ACHN (cell line): ENCODE results near the gene GGN.
"Not testable (repeated sequence)": the region's sequence is repeated elsewhere in the genome, so short reads cannot be mapped to it uniquely, and the experiment has no call there.

Experiments used
- DNase-seq: peaks from one replicate; pipeline ENCODE4 v3.0.0-alpha.2; 2015
- in situ Hi-C: cut with HindIII; loops from 2 replicates; pipeline ENCODE4 v1.10.0; 2017; ENCODE audit warnings: low sequenced_read_pairs, low pct_ligation_motif_present, low pct_unique_long_range_greater_than_20kb

Gene GGN

GRCh38 chr19:38374332-38375097 is 13.3 kb downstream of the GGN start, which contains the start of gene PSMD8:
Gene PSMD8, plus strand, starts transcription at chr19:38374571. Its CDS starts 31 bp downstream, at chr19:38374602.
- DNase-seq: peak; percentile 97
- in situ Hi-C loops: no loop called here

- in situ Hi-C loops: no loop called here
- no peak for DNase-seq
Observed at GRCh38 chr19:38373907-38374331, 13.9 kb downstream of the GGN start.

- DNase-seq: no peak
- in situ Hi-C loops: no loop called here
Observed at GRCh38 chr19:38371081-38371480, 16.8 kb downstream of the GGN start.

- no peak for DNase-seq
- in situ Hi-C loops: no loop called here
Observed at GRCh38 chr19:38370299-38370698, 17.5 kb downstream of the GGN start.

GRCh38 chr19:38369584-38369983 is 18.2 kb downstream of the GGN start:
- in situ Hi-C loops: no loop called here
- no peak for DNase-seq

GRCh38 chr19:38367041-38367440 is 20.8 kb downstream of the GGN start:
- in situ Hi-C loops: no loop called here

GRCh38 chr19:38362946-38363688 is 24.7 kb downstream of the GGN start:
- DNase-seq, in situ Hi-C loops: not testable (repeated sequence)

More at GRCh38 chr19:38367041-38367440, 20.8 kb downstream of the GGN start:
- no peak for DNase-seq

GRCh38 chr19:38362076-38362945 is 25.5 kb downstream of the GGN start:
- in situ Hi-C loops: no loop called here
- DNase-seq: peak; percentile 75

GRCh38 chr19:38361633-38362075 is 26.2 kb downstream of the GGN start:
- in situ Hi-C loops: no loop called here
- DNase-seq: peak; percentile 82

- in situ Hi-C loops: no loop called here
Observed at GRCh38 chr19:38360839-38361631, 26.8 kb downstream of the GGN start.

GRCh38 chr19:38360351-38360750 is 27.5 kb downstream of the GGN start:
- in situ Hi-C loops: no loop called here

More at GRCh38 chr19:38360839-38361631, 26.8 kb downstream of the GGN start:
- no peak for DNase-seq

GRCh38 chr19:38359242-38360021 is 28.4 kb downstream of the GGN start:
- DNase-seq: no peak
- in situ Hi-C loops: no loop called here

More at GRCh38 chr19:38360351-38360750, 27.5 kb downstream of the GGN start:
- no peak for DNase-seq

- DNase-seq: no peak
- in situ Hi-C loops: no loop called here
Observed at GRCh38 chr19:38358071-38358470, 29.8 kb downstream of the GGN start.

GRCh38 chr19:38355728-38356725 is 31.8 kb downstream of the GGN start:
- in situ Hi-C loops: no loop called here
- DNase-seq: no peak

- no peak for DNase-seq
Observed at GRCh38 chr19:38352611-38353010, 35.2 kb downstream of the GGN start.

GRCh38 chr19:38351865-38352395 is 35.9 kb downstream of the GGN start:
- in situ Hi-C loops: no loop called here

More at GRCh38 chr19:38352611-38353010, 35.2 kb downstream of the GGN start:
- in situ Hi-C loops: no loop called here

More at GRCh38 chr19:38351865-38352395, 35.9 kb downstream of the GGN start:
- DNase-seq: no peak
